ENCODE data around the gene LYRM4. TPM values are rescaled to one million over a fixed set of nuclear protein-coding genes. Genes with fewer than 3 reads are reported as not detected.

LYRM4 gene
- total RNA-seq, 1 donor = 16.6 TPM

DNA sequence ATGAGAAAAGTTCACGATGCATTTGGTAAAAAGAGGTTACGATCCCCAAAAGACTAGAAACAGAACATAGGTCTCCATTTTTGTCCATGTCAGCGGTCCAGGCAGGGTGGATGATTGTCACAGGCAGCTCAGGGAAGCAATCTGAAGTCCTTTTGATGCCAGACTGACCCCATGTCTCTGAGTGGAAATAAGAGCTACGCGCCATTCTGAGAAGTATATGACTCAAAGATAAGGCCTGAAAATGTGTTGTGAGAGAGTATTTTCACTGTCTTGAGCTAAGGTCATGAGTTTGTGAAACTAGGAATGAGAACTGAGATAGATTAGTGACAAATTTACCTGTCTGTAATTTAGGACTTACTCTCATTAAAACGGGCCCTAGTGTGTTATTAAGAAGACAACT lies 69.5 kb downstream of the LYRM4 start:
- H3K27me3 ChIP-seq (ENCODE audit: insufficient read depth, low read length) = no peaks in the 10 kb centered on the region
- H3K9me3 ChIP-seq (ENCODE audit: low read depth, low read length) = no peaks in the 10 kb centered on the region
- no peaks in the 10 kb centered on the region for H3K79me2 ChIP-seq (ENCODE audit: insufficient read depth, low read length)
- H3K4me2 ChIP-seq (ENCODE audit: insufficient read depth, low read length) = peak overlapping the region; percentile 66
- no peak overlapping the region for H3K4me3 ChIP-seq (ENCODE audit: insufficient read depth, low read length)
- H3K36me3 ChIP-seq (ENCODE audit: insufficient read depth, low read length) = no peaks in the 10 kb centered on the region
- no peaks in the 10 kb centered on the region for H4K20me1 ChIP-seq (ENCODE audit: insufficient read depth, low read length)
- TF ChIP-seq, protein P1, sequence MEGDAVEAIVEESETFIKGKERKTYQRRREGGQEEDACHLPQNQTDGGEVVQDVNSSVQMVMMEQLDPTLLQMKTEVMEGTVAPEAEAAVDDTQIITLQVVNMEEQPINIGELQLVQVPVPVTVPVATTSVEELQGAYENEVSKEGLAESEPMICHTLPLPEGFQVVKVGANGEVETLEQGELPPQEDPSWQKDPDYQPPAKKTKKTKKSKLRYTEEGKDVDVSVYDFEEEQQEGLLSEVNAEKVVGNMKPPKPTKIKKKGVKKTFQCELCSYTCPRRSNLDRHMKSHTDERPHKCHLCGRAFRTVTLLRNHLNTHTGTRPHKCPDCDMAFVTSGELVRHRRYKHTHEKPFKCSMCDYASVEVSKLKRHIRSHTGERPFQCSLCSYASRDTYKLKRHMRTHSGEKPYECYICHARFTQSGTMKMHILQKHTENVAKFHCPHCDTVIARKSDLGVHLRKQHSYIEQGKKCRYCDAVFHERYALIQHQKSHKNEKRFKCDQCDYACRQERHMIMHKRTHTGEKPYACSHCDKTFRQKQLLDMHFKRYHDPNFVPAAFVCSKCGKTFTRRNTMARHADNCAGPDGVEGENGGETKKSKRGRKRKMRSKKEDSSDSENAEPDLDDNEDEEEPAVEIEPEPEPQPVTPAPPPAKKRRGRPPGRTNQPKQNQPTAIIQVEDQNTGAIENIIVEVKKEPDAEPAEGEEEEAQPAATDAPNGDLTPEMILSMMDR (IDR thresholded peaks at IDR 0.05; ENCODE audit: extremely low read depth, low read depth, low read length) = no peak
- no peak overlapping the region for H2AFZ ChIP-seq (ENCODE audit: low read length)
- H3K4me1 ChIP-seq (ENCODE audit: insufficient read depth, low read length) = peaks cover 16% of the 10 kb centered on the region
- DNase-seq (ENCODE audit: insufficient read length, low spot score, missing footprints) = peak; percentile 58
- H3K27ac ChIP-seq (ENCODE audit: low read depth, low read length) = peak overlapping the region; percentile 89

DNA sequence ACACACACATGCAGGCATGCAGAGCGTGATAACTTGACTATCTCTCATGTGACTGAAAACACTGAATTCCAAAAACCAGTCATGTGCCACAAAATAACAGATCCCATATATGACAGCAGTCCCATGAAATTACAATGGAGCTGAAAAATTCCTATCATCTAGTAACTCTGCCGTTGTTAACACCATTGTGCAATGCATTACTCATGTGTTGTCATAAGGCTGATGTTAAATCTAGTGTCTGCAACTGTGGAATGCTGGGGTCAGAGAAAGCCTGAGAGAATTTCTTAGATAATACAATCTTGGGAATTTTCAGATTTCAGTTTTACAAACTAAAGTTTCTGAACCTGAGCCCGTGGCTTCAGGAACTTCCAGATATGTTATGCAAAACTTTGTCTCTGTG lies 70.2 kb downstream of the LYRM4 start:
- no peaks in the 10 kb centered on the region for H3K9me3 ChIP-seq (ENCODE audit: low read depth, low read length)
- H3K4me2 ChIP-seq (ENCODE audit: insufficient read depth, low read length) = peak overlapping the region; percentile 66
- H2AFZ ChIP-seq (ENCODE audit: low read length) = no peak overlapping the region
- peak; percentile 88 for DNase-seq (ENCODE audit: insufficient read length, low spot score, missing footprints)
- no peaks in the 10 kb centered on the region for H4K20me1 ChIP-seq (ENCODE audit: insufficient read depth, low read length)
- no peaks in the 10 kb centered on the region for H3K79me2 ChIP-seq (ENCODE audit: insufficient read depth, low read length)
- peak overlapping the region; percentile 89 for H3K27ac ChIP-seq (ENCODE audit: low read depth, low read length)
- H3K36me3 ChIP-seq (ENCODE audit: insufficient read depth, low read length) = no peaks in the 10 kb centered on the region
- no peaks in the 10 kb centered on the region for H3K27me3 ChIP-seq (ENCODE audit: insufficient read depth, low read length)
- no peak overlapping the region for H3K4me3 ChIP-seq (ENCODE audit: insufficient read depth, low read length)
- TF ChIP-seq, protein P1 (IDR thresholded peaks at IDR 0.05; ENCODE audit: extremely low read depth, low read depth, low read length) = no peak
- H3K4me1 ChIP-seq (ENCODE audit: insufficient read depth, low read length) = peaks cover 16% of the 10 kb centered on the region

DNA sequence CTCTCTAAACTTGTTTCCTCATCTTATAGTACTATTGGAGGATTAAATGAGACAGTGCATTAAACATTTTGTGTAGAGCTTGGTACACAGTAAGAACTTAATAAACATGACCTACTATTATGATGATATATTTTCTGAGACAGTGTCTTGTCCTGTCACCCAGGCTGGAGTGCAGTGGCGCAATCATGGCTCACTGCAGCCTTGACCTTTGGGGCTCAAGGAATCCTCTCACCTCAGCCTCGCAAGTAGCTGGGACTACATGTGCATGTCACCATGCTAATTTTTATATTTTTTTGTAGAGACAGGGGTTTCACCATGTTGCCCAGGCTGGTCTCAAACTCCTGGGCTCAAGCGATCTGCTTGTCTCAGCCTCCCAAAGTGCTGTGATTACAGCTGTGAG lies 72.1 kb downstream of the LYRM4 start:
- Histone ChIP-seq H2AFZ (ENCODE audit: low read length) (no peak overlapping the region), H3K27ac (ENCODE audit: low read depth, low read length) (no peak overlapping the region), H3K4me3 (ENCODE audit: insufficient read depth, low read length) (no peak overlapping the region), H3K27me3 (ENCODE audit: insufficient read depth, low read length) (no peaks in the 10 kb centered on the region), H3K79me2 (ENCODE audit: insufficient read depth, low read length) (no peaks in the 10 kb centered on the region), H4K20me1 (ENCODE audit: insufficient read depth, low read length) (no peaks in the 10 kb centered on the region), H3K4me2 (ENCODE audit: insufficient read depth, low read length) (no peak overlapping the region), H3K4me1 (ENCODE audit: insufficient read depth, low read length) (peaks cover 16% of the 10 kb centered on the region), H3K9me3 (ENCODE audit: low read depth, low read length) (no peaks in the 10 kb centered on the region), H3K36me3 (ENCODE audit: insufficient read depth, low read length) (no peaks in the 10 kb centered on the region)
- TF ChIP-seq, protein P1 (IDR thresholded peaks at IDR 0.05; ENCODE audit: extremely low read depth, low read depth, low read length) = no peak
- no peak for DNase-seq (ENCODE audit: insufficient read length, low spot score, missing footprints)

DNA sequence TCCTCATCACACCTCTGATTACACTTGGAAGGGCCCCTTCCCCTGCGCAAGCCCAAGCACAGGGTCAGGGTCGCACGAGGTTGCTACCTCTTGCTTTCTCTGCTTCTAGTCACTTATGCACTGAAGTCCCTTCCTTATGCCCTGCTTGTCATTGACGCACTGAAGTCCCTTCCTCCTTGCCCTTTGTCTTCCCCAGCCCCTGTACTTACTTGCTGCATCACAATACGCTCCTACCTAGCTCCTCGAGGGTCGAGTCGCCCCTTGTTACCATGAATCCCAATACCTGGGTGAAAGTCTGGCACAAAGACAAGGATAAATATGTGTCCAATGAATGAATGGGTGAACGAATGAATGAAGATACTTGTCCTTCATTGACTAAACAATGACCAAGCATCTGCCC lies 75.9 kb downstream of the LYRM4 start:
- Histone ChIP-seq H3K9me3 (ENCODE audit: low read depth, low read length) (no peaks in the 10 kb centered on the region), H3K4me3 (ENCODE audit: insufficient read depth, low read length) (no peak overlapping the region), H3K27ac (ENCODE audit: low read depth, low read length) (no peak overlapping the region), H4K20me1 (ENCODE audit: insufficient read depth, low read length) (no peaks in the 10 kb centered on the region), H2AFZ (ENCODE audit: low read length) (no peak overlapping the region), H3K36me3 (ENCODE audit: insufficient read depth, low read length) (no peaks in the 10 kb centered on the region), H3K79me2 (ENCODE audit: insufficient read depth, low read length) (no peaks in the 10 kb centered on the region), H3K27me3 (ENCODE audit: insufficient read depth, low read length) (no peaks in the 10 kb centered on the region), H3K4me1 (ENCODE audit: insufficient read depth, low read length) (peaks cover under 1% of the 10 kb centered on the region), H3K4me2 (ENCODE audit: insufficient read depth, low read length) (no peak overlapping the region)
- TF ChIP-seq, protein P1 (IDR thresholded peaks at IDR 0.05; ENCODE audit: extremely low read depth, low read depth, low read length) = no peak
- DNase-seq (ENCODE audit: insufficient read length, low spot score, missing footprints) = no peak
